ENCODE data around the gene SMIM35.

The SMIM35 gene

GRCh38 chr11:118126082-118126838 lies 39.5 kb upstream of the SMIM35 start:
- H3K27me3 ChIP-seq (ENCODE audit: insufficient read depth, poor library complexity, severe bottlenecking), result no peaks in the 10 kb centered on the region
- DNase-seq (ENCODE audit: low read depth in 1 of 2, low spot score in 1 of 2), result no peak
- TF ChIP-seq GABPA (IDR thresholded peaks at IDR 0.05; ENCODE audit: low read depth) (no peak), SPI1 (IDR thresholded peaks at IDR 0.05; ENCODE audit: borderline replicate concordance, low read depth) (no peak), REST (IDR thresholded peaks at IDR 0.05; ENCODE audit: insufficient replicate concordance, low read depth) (no peak), POLR2AphosphoS5 (IDR thresholded peaks at IDR 0.05; ENCODE audit: low read depth) (no peak)
- TF ChIP-seq, protein P1, sequence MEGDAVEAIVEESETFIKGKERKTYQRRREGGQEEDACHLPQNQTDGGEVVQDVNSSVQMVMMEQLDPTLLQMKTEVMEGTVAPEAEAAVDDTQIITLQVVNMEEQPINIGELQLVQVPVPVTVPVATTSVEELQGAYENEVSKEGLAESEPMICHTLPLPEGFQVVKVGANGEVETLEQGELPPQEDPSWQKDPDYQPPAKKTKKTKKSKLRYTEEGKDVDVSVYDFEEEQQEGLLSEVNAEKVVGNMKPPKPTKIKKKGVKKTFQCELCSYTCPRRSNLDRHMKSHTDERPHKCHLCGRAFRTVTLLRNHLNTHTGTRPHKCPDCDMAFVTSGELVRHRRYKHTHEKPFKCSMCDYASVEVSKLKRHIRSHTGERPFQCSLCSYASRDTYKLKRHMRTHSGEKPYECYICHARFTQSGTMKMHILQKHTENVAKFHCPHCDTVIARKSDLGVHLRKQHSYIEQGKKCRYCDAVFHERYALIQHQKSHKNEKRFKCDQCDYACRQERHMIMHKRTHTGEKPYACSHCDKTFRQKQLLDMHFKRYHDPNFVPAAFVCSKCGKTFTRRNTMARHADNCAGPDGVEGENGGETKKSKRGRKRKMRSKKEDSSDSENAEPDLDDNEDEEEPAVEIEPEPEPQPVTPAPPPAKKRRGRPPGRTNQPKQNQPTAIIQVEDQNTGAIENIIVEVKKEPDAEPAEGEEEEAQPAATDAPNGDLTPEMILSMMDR (IDR thresholded peaks at IDR 0.05; ENCODE audit: insufficient read depth, low read length), result no peak
- no peak overlapping the region for H3K4me3 ChIP-seq (replicated peaks; ENCODE audit: insufficient read depth, low read length)
- no peak overlapping the region for H3K27ac ChIP-seq (replicated peaks)

DNA sequence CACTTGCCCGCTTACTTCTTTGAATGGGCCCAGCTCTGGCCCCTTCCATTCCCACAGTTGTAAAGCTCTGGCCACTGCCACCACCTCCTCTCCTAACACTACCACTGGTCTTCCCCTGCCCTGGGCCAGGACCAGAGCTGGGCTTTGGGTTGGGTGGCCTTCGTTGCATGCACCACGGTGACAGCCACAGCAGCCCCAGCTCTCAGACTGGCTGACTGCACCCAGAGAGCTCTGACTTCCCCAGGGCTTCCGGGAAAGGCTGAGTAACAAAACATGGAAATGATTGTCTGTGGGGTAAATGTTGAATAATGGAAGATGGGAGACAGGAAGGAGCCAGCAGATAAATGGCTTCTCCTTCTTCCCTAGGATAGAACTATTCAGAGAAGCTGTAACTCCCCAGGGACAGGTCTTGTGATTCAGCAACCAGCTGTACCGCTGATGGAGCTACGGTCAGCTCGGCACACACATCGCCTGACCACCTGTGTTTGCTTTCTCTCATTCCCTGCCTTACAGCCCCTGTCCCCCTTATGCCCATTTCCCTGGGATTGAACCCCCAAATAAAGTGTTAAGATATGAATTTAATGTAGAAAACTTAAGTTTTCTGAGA lies 38.3 kb upstream of the SMIM35 start:
- no peak for TF ChIP-seq SPI1 (IDR thresholded peaks at IDR 0.05; ENCODE audit: borderline replicate concordance, low read depth)
- TF ChIP-seq, protein P1 (IDR thresholded peaks at IDR 0.05; ENCODE audit: insufficient read depth, low read length), result no peak
- no peak for TF ChIP-seq POLR2AphosphoS5 (IDR thresholded peaks at IDR 0.05; ENCODE audit: low read depth)
- TF ChIP-seq REST (IDR thresholded peaks at IDR 0.05; ENCODE audit: insufficient replicate concordance, low read depth), result no peak
- no peak for TF ChIP-seq GABPA (IDR thresholded peaks at IDR 0.05; ENCODE audit: low read depth)
- Histone ChIP-seq H3K27ac (replicated peaks) (no peak overlapping the region), H3K27me3 (ENCODE audit: insufficient read depth, poor library complexity, severe bottlenecking) (no peaks in the 10 kb centered on the region), H3K4me3 (replicated peaks; ENCODE audit: insufficient read depth, low read length) (no peak overlapping the region)
- no peak for DNase-seq (ENCODE audit: low read depth in 1 of 2, low spot score in 1 of 2)

GRCh38 chr11:118120793-118121192 lies 34.0 kb upstream of the SMIM35 start:
- no peak overlapping the region for H3K27ac ChIP-seq (replicated peaks)
- H3K27me3 ChIP-seq (ENCODE audit: insufficient read depth, poor library complexity, severe bottlenecking), result no peaks in the 10 kb centered on the region
- no peak for TF ChIP-seq SPI1 (IDR thresholded peaks at IDR 0.05; ENCODE audit: borderline replicate concordance, low read depth)
- TF ChIP-seq GABPA (IDR thresholded peaks at IDR 0.05; ENCODE audit: low read depth), result no peak
- TF ChIP-seq POLR2AphosphoS5 (IDR thresholded peaks at IDR 0.05; ENCODE audit: low read depth), result no peak
- no peak for TF ChIP-seq REST (IDR thresholded peaks at IDR 0.05; ENCODE audit: insufficient replicate concordance, low read depth)
- TF ChIP-seq, protein P1 (IDR thresholded peaks at IDR 0.05; ENCODE audit: insufficient read depth, low read length), result no peak
- DNase-seq (ENCODE audit: low read depth in 1 of 2, low spot score in 1 of 2), result no peak
- no peak overlapping the region for H3K4me3 ChIP-seq (replicated peaks; ENCODE audit: insufficient read depth, low read length)

All from HL-60 (cell line).